ENCODE data around the gene PLPP1.
"Not testable (repeated sequence)": the region's sequence is repeated elsewhere in the genome, so short reads cannot be mapped to it uniquely, and the experiment has no call there.

PLPP1 gene

GRCh38 chr5:55544341-55544740, 9.6 kb upstream of the PLPP1 start:
- no peak for DNase-seq

- DNase-seq = no peak
These were observed 6.4 kb upstream of the PLPP1 start for GRCh38 chr5:55541056-55541635.

- no peak for DNase-seq
These were observed 5.8 kb upstream of the PLPP1 start for GRCh38 chr5:55540525-55540924.

GRCh38 chr5:55540024-55540423, 5.3 kb upstream of the PLPP1 start:
- DNase-seq = no peak

GRCh38 chr5:55538661-55539060, 3.9 kb upstream of the PLPP1 start:
- no peak for DNase-seq

GRCh38 chr5:55537315-55537714, 2.6 kb upstream of the PLPP1 start:
- not testable (repeated sequence) for DNase-seq

- DNase-seq = peak; percentile 44 to 47
These were observed 588 bp upstream of the PLPP1 start for GRCh38 chr5:55535199-55535905.

GRCh38 chr5:55533521-55534435, 986 bp downstream of the PLPP1 start:
- DNase-seq = peak in 1 of 2 experiments; percentile 52

GRCh38 chr5:55530669-55531068, 4.1 kb downstream of the PLPP1 start:
- no peak for DNase-seq

- DNase-seq = no peak
These were observed 9.9 kb downstream of the PLPP1 start for GRCh38 chr5:55524816-55525215.

GRCh38 chr5:55523293-55523692, 11.5 kb downstream of the PLPP1 start:
- DNase-seq = no peak

- peak in 1 of 2 experiments; percentile 9 for DNase-seq
These were observed 12.9 kb downstream of the PLPP1 start for GRCh38 chr5:55521881-55522280.

GRCh38 chr5:55520117-55520839, 14.5 kb downstream of the PLPP1 start:
- DNase-seq = no peak

GRCh38 chr5:55518831-55519390, 15.9 kb downstream of the PLPP1 start:
- DNase-seq = no peak

GRCh38 chr5:55517804-55518203, 17.0 kb downstream of the PLPP1 start:
- no peak for DNase-seq

- DNase-seq = no peak
These were observed 23.8 kb downstream of the PLPP1 start for GRCh38 chr5:55511010-55511409.

GRCh38 chr5:55510523-55510880, 24.3 kb downstream of the PLPP1 start:
- no peak for DNase-seq

GRCh38 chr5:55509796-55510522, 24.8 kb downstream of the PLPP1 start:
- no peak for DNase-seq

GRCh38 chr5:55509097-55509496, 25.7 kb downstream of the PLPP1 start:
- DNase-seq = no peak

- no peak for DNase-seq
These were observed 27.2 kb downstream of the PLPP1 start for GRCh38 chr5:55507574-55507973.

- DNase-seq = not testable (repeated sequence)
These were observed 29.1 kb downstream of the PLPP1 start for GRCh38 chr5:55505711-55506110.

- peak in 1 of 2 experiments; percentile 40 for DNase-seq
These were observed 30.8 kb downstream of the PLPP1 start for GRCh38 chr5:55503917-55504316.

Measured in NCI-H524 (cell line).